HEK293T (cell line): ENCODE results near the gene LMF1.

Source experiments
- FOXM1 ChIP-seq: fragments of 450-650 bp; IDR thresholded peaks from 2 replicates; pipeline ENCODE4 v1.6.1; 2017; ENCODE audit warnings: mild to moderate bottlenecking, borderline replicate concordance
- SP1 ChIP-seq: fragments of 450-650 bp; IDR thresholded peaks from 2 replicates; pipeline ENCODE4 v1.6.1; 2017
- SUZ12 ChIP-seq: fragments of 450-650 bp; IDR thresholded peaks from 2 replicates; pipeline ENCODE4 v1.6.1; 2016; ENCODE audit warnings: mild to moderate bottlenecking

DNA sequence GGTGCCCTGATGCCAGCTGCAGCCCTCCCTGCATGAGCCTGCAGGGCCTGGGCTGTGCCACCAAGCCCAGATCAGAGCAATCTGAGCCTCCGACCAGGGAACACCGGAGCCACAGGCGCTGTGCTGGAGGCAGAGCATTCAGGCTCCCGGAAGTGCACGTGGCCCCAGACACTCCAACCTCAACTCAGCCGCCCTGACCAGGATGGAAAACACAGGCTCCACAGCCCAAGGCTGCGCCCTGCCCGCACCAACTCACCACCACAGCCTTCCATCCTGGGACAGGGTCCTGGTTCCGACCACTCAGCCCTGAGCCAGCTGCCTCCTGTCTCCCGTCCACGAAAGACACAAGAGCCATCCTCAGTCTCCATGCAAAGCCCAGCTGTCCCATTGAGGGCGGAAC is 18.5 kb downstream of the LMF1 start:
- TF ChIP-seq SUZ12: no peak
- no peak for TF ChIP-seq SP1
- TF ChIP-seq FOXM1: no peak
